ENCODE data around the gene RBM8A. TPM values are rescaled to one million over a fixed set of nuclear protein-coding genes. Genes with fewer than 3 reads are reported as not detected.
"Not testable (repeated sequence)": the region's sequence is repeated elsewhere in the genome, so short reads cannot be mapped to it uniquely, and the experiment has no call there.

Gene RBM8A
- total RNA-seq, 1 experiment from 2014 or later = 482 TPM

DNA sequence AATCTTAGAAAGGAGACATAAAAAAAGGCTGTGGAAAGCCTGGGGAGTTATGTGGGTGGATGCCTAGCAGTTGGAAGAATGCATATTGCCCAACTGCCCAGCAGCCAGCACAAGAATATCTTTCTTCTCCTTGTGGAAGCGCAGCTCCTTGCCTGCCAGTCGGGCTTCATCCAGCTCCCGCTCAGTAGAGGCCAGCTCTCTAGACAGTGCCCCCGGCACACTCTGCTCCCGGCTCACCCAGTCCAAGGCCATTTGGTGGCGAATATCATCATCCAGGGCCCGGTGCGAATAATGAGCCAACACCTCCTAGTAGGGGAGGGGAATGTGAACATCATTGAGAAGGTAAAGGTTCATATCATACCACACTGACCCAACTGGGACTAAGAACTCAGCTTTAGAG, 9.0 kb upstream of the RBM8A start:
- no peak overlapping the region for H2AFZ ChIP-seq (ENCODE audit: low read length)
- BruUV-seq (replicated peaks) = no TSS peak

DNA sequence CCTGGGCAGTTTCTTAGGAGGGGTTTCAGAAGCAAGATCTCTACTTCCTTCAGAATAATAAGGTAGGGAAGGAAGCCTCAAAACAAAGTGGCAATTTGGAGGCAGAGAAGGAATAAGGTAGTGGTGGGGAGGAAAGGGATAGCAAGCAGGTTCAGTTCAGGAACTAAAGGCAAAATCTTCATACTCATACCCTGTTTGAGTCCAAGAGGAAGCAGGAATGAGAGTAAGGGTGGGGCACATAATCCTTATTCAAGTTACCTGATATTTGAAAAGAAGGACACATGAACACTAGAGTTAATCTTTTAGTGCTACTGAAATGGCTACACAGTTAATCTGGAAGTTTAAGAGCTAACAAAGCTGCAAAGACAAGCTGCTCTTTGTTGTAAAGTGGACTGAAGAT, 8.4 kb upstream of the RBM8A start:
- DNase-seq (no peak), ATAC-seq (no peak)
- H3K4me1 ChIP-seq (ENCODE audit: insufficient read depth, low read length) = no peaks in the 10 kb centered on the region
- H3K27me3 ChIP-seq (ENCODE audit: low read length) = no peaks in the 10 kb centered on the region
- no peak overlapping the region for H3K27ac ChIP-seq (ENCODE audit: low read length)
- no peaks in the 10 kb centered on the region for H3F3A ChIP-seq (ENCODE audit: low read length, unreplicated experiment)
- intact Hi-C loops (cut with micrococcal nuclease) = no loop called here
- no peak overlapping the region for H2AFZ ChIP-seq (ENCODE audit: low read length)
- no peaks in the 10 kb centered on the region for H3K36me3 ChIP-seq (ENCODE audit: low read depth, low read length)
- H4K20me1 ChIP-seq (ENCODE audit: low read length) = no peaks in the 10 kb centered on the region
- no peak overlapping the region for H3K4me2 ChIP-seq (ENCODE audit: low read length)
- no peak overlapping the region for H3K4me3 ChIP-seq (ENCODE audit: low read length)
- no peaks in the 10 kb centered on the region for H3K79me2 ChIP-seq (ENCODE audit: low read length)
- no TSS peak for BruUV-seq (replicated peaks)
- no peak overlapping the region for H3K9ac ChIP-seq (ENCODE audit: low read length)
- H3K9me3 ChIP-seq (ENCODE audit: low read length) = no peaks in the 10 kb centered on the region
- H3K9me2 ChIP-seq (replicated peaks; ENCODE audit: low read length) = no peaks in the 10 kb centered on the region
- ChIA-PET CTCF (no interaction called here), POLR2A (ENCODE audit: unreplicated experiment) (no interaction called here)
- no peak for TF ChIP-seq EZH2 (IDR thresholded peaks at IDR 0.05; ENCODE audit: low read length, unreplicated experiment)
- TF ChIP-seq EZH2phosphoT487 (IDR thresholded peaks at IDR 0.05; ENCODE audit: borderline replicate concordance, low read length) = no peak
- TF ChIP-seq, protein P1, sequence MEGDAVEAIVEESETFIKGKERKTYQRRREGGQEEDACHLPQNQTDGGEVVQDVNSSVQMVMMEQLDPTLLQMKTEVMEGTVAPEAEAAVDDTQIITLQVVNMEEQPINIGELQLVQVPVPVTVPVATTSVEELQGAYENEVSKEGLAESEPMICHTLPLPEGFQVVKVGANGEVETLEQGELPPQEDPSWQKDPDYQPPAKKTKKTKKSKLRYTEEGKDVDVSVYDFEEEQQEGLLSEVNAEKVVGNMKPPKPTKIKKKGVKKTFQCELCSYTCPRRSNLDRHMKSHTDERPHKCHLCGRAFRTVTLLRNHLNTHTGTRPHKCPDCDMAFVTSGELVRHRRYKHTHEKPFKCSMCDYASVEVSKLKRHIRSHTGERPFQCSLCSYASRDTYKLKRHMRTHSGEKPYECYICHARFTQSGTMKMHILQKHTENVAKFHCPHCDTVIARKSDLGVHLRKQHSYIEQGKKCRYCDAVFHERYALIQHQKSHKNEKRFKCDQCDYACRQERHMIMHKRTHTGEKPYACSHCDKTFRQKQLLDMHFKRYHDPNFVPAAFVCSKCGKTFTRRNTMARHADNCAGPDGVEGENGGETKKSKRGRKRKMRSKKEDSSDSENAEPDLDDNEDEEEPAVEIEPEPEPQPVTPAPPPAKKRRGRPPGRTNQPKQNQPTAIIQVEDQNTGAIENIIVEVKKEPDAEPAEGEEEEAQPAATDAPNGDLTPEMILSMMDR (conservative IDR thresholded peaks at IDR 0.05; ENCODE audit: low read depth, low read length) = no peak

More for the DNA sequence above, 9.0 kb upstream of the RBM8A start:
- no peaks in the 10 kb centered on the region for H3K9me3 ChIP-seq (ENCODE audit: low read length)
- CTCF ChIA-PET = no interaction called here
- H3K4me2 ChIP-seq (ENCODE audit: low read length) = no peak overlapping the region
- H3K4me3 ChIP-seq (ENCODE audit: low read length) = no peak overlapping the region
- DNase-seq = no peak
- H3K9ac ChIP-seq (ENCODE audit: low read length) = no peak overlapping the region
- no peaks in the 10 kb centered on the region for H3K27me3 ChIP-seq (ENCODE audit: low read length)
- H3K4me1 ChIP-seq (ENCODE audit: insufficient read depth, low read length) = no peaks in the 10 kb centered on the region
- H3K9me2 ChIP-seq (replicated peaks; ENCODE audit: low read length) = no peaks in the 10 kb centered on the region
- TF ChIP-seq, protein P1 (conservative IDR thresholded peaks at IDR 0.05; ENCODE audit: low read depth, low read length) = no peak
- TF ChIP-seq EZH2 (IDR thresholded peaks at IDR 0.05; ENCODE audit: low read length, unreplicated experiment) (no peak), EZH2phosphoT487 (IDR thresholded peaks at IDR 0.05; ENCODE audit: borderline replicate concordance, low read length) (no peak)
- POLR2A ChIA-PET (ENCODE audit: unreplicated experiment) = no interaction called here
- H3K27ac ChIP-seq (ENCODE audit: low read length) = no peak overlapping the region
- no peaks in the 10 kb centered on the region for H3K79me2 ChIP-seq (ENCODE audit: low read length)
- intact Hi-C loops (cut with micrococcal nuclease) = no loop called here
- H3F3A ChIP-seq (ENCODE audit: low read length, unreplicated experiment) = no peaks in the 10 kb centered on the region
- ATAC-seq = no peak
- H3K36me3 ChIP-seq (ENCODE audit: low read depth, low read length) = no peaks in the 10 kb centered on the region
- no peaks in the 10 kb centered on the region for H4K20me1 ChIP-seq (ENCODE audit: low read length)

DNA sequence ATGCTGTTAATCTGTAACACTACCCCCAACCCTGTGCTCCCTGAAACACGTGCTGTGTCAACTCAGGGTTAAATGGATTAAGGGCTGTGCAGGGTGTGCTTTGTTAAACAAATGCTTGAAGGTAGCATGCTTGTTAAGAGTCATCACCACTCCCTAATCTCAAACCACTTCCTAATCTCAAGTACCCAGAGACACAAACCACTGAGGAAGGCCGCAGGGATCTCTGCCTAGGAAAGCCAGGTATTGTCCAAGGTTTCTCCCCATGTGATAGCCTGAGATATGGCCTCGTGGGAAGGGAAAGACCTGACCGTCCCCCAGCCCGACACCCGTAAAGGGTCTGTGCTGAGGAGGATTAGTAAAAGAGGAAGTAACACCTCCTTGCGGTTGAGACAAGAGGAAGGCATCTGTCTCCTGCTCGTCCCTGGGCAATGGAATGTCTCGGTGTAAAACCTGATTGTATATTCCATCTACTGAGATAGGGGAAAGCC, 5.3 kb upstream of the RBM8A start:
- CTCF ChIA-PET = not testable (repeated sequence)

More for the DNA sequence above, 5.3 kb upstream of the RBM8A start:
- H3K4me2 ChIP-seq (ENCODE audit: low read length); H3K27me3 ChIP-seq (ENCODE audit: low read length); DNase-seq; H3K4me3 ChIP-seq (ENCODE audit: low read length); H3K9me2 ChIP-seq (replicated peaks; ENCODE audit: low read length); H3K36me3 ChIP-seq (ENCODE audit: low read depth, low read length); POLR2A ChIA-PET (ENCODE audit: unreplicated experiment); BruUV-seq (replicated peaks); intact Hi-C loops (cut with micrococcal nuclease); H2AFZ ChIP-seq (ENCODE audit: low read length); ATAC-seq; H3K9me3 ChIP-seq (ENCODE audit: low read length); H3K79me2 ChIP-seq (ENCODE audit: low read length); H3K27ac ChIP-seq (ENCODE audit: low read length); H3K4me1 ChIP-seq (ENCODE audit: insufficient read depth, low read length); H3K9ac ChIP-seq (ENCODE audit: low read length); H4K20me1 ChIP-seq (ENCODE audit: low read length); H3F3A ChIP-seq (ENCODE audit: low read length, unreplicated experiment): not testable (repeated sequence)

Measured in PC-3 (cell line).